B cell (primary cell): Measurements from ENCODE around the gene STX11. TPM values are rescaled to one million over a fixed set of nuclear protein-coding genes. Genes with fewer than 3 reads are reported as not detected.

ENCODE experiments used
- ATAC-seq: fragments of 200-7000 bp; cut with Tn5 transposase; one replicate; pipeline ENCODE4 v1.10.0; 2021; ENCODE audit warnings: low read depth, mild to moderate bottlenecking, moderate number of reproducible peaks, moderate library complexity
- CTCF ChIA-PET: fragments of 350-600 bp; sonication (Branson Sonifier 250); formaldehyde crosslinking; loops from one replicate; lab custom pipeline; 2021; ENCODE audit warnings: antibody characterized with exemption, inconsistent platforms; lab: Charles Lee
- POLR2A ChIA-PET: fragments of 350-600 bp; sonication (Branson Sonifier 250); formaldehyde crosslinking; loops from one replicate; lab custom pipeline; 2021; ENCODE audit warnings: antibody characterized with exemption; lab: Charles Lee
- DNase-seq: peaks from one replicate; pipeline ENCODE4 v3.0.0; 2013
- H2AFZ ChIP-seq: 2 replicates; pipeline ENCODE4 v1.6.1; 2012; ENCODE audit warnings: mild to moderate bottlenecking, low read depth, low read length; ENCODE audit not compliant: insufficient read depth, poor library complexity, severe bottlenecking
- H3K27ac ChIP-seq, 2 donors: 1 replicate in 1 of 2; 2 replicates in 1 of 2; pipeline ENCODE4 v1.5.1; 2012 to 2013; ENCODE audit warnings: low read length in 2 of 2, mild to moderate bottlenecking in 2 of 2, moderate library complexity in 1 of 2
- H3K27me3 ChIP-seq, 4 experiments: fragments of 200-600 bp in 1 of 4; sonication (generic) in 1 of 4; replicated peaks in 1 of 4; 1 replicate in 2 of 4; 2 replicates in 2 of 4; pipeline versions ENCODE4 v1.6.1 to v1.7.0; 2013 to 2016; ENCODE audit warnings: low read length in 3 of 4, mild to moderate bottlenecking in 2 of 4, mixed read lengths in 1 of 4, moderate library complexity in 1 of 4; ENCODE audit not compliant: insufficient read depth in 4 of 4, control insufficient read depth in 3 of 4; ENCODE audit errors: control extremely low read depth in 1 of 4
- H3K36me3 ChIP-seq, 2 experiments: replicated peaks in 1 of 2; 1 replicate in 1 of 2; 2 replicates in 1 of 2; pipeline versions ENCODE4 v1.6.1 to v1.7.1; 2013; ENCODE audit warnings: low read length in 1 of 2; ENCODE audit not compliant: insufficient read depth in 2 of 2, control insufficient read depth in 1 of 2; ENCODE audit errors: control extremely low read depth in 1 of 2, extremely low read depth in 1 of 2
- H3K4me1 ChIP-seq, 2 donors: fragments of 200-600 bp in 1 of 2; sonication (generic) in 1 of 2; 1 replicate in 1 of 2; 2 replicates in 1 of 2; pipeline versions ENCODE4 v1.5.1 to v1.6.1; 2013 to 2017; ENCODE audit warnings: low read length in 2 of 2; ENCODE audit not compliant: control insufficient read depth in 2 of 2, insufficient read depth in 2 of 2
- H3K4me2 ChIP-seq: replicated peaks from 2 replicates; pipeline ENCODE3; 2012; ENCODE audit warnings: mild to moderate bottlenecking, low read depth, low read length; ENCODE audit not compliant: poor library complexity, severe bottlenecking
- H3K4me3 ChIP-seq, 5 experiments: fragments of 200-600 bp in 1 of 5; sonication (generic) in 1 of 5; 1 replicate in 3 of 5; 2 replicates in 2 of 5; pipeline versions ENCODE4 v1.5.1 to v1.7.0; 2011 to 2016; ENCODE audit warnings: low read length in 4 of 5, mild to moderate bottlenecking in 4 of 5, low read depth in 2 of 5, control low read depth in 1 of 5, moderate library complexity in 1 of 5; ENCODE audit not compliant: insufficient read depth in 1 of 5; ENCODE audit errors: control extremely low read depth in 1 of 5, extremely low read depth in 1 of 5
- H3K79me2 ChIP-seq: fragments of 200-600 bp; sonication (generic); one replicate; pipeline ENCODE4 v1.6.0; 2016; ENCODE audit warnings: low read length; ENCODE audit not compliant: control insufficient read depth, insufficient read depth
- H3K9ac ChIP-seq: fragments of 200-600 bp; sonication (generic); 2 replicates; pipeline ENCODE4 v1.6.1; 2017; ENCODE audit warnings: mild to moderate bottlenecking, low read length, moderate library complexity
- H3K9me3 ChIP-seq, 3 donors: one replicate each; pipeline versions ENCODE4 v1.6.1 to v1.7.1; 2013; ENCODE audit warnings: low read length in 2 of 3; ENCODE audit not compliant: control insufficient read depth in 2 of 3, insufficient read depth in 1 of 3; ENCODE audit errors: control extremely low read depth in 1 of 3
- H4K20me1 ChIP-seq: 2 replicates; pipeline ENCODE4 v1.6.0; 2012; ENCODE audit warnings: mild to moderate bottlenecking, low read length; ENCODE audit not compliant: insufficient read depth, control insufficient read depth, poor library complexity, severe bottlenecking
- H3K27ac Mint-ChIP-seq: one replicate; pipeline ENCODE4 v1.8.0; 2021; ENCODE audit warnings: mixed read lengths
- H3K27me3 Mint-ChIP-seq: one replicate; pipeline ENCODE4 v1.8.0; 2021; ENCODE audit warnings: mixed read lengths
- H3K4me1 Mint-ChIP-seq: one replicate; pipeline ENCODE4 v1.8.0; 2021; ENCODE audit warnings: mixed read lengths
- H3K4me3 Mint-ChIP-seq: one replicate; pipeline ENCODE4 v1.8.0; 2021; ENCODE audit warnings: mixed read lengths
- H3K9me3 Mint-ChIP-seq: one replicate; pipeline ENCODE4 v1.8.0; 2022; ENCODE audit warnings: mixed read lengths; ENCODE audit not compliant: insufficient read depth
- EZH2 ChIP-seq: IDR thresholded peaks from 2 replicates; pipeline ENCODE4 v1.6.1; 2012; ENCODE audit warnings: borderline replicate concordance, low read depth, mild to moderate bottlenecking, moderate library complexity, low read length; ENCODE audit not compliant: insufficient read depth, poor library complexity, severe bottlenecking
- WGBS: methylation state at CpG from one replicate; pipeline ENCODE4 v1.1.5; 2013; ENCODE audit warnings: missing lambda C conversion rate; ENCODE audit not compliant: insufficient coverage; 5-methylcytosine and 5-hydroxymethylcytosine counted together
- intact Hi-C: fragments of 100-400 bp; cut with micrococcal nuclease; formaldehyde crosslinking; loops from one replicate; pipeline ENCODE4 v1.10.0; 2022
- polyA plus RNA-seq: library from polyadenylated mRNA; depleted of rRNA; stranded (reverse); fragments of >200 nt; gene quantifications from 2 replicates; pipeline ENCODE4 v1.2.3, GENCODE V29; 2012
- total RNA-seq, 2 donors: library from RNA; stranded (reverse); fragments of 120-200 nt in 1 of 2; gene quantifications; 1 replicate in 1 of 2; 2 replicates in 1 of 2; pipeline versions ENCODE4 v1.2.3 to v1.2.4, GENCODE V29; 2013 to 2022
- TF ChIP-seq, protein P1 (sequence below): fragments of 200-600 bp; IDR thresholded peaks from one replicate; pipeline ENCODE4 v1.8.0; 2022; ENCODE audit warnings: antibody characterized with exemption, mild to moderate bottlenecking

Gene STX11
- total and polyA plus RNA-seq, 2 donors (not counting 1 experiment from before 2014, with no cell fraction given) = 10.3 to 14.6 TPM

- TF ChIP-seq EZH2 = no peak
- TF ChIP-seq, protein P1, sequence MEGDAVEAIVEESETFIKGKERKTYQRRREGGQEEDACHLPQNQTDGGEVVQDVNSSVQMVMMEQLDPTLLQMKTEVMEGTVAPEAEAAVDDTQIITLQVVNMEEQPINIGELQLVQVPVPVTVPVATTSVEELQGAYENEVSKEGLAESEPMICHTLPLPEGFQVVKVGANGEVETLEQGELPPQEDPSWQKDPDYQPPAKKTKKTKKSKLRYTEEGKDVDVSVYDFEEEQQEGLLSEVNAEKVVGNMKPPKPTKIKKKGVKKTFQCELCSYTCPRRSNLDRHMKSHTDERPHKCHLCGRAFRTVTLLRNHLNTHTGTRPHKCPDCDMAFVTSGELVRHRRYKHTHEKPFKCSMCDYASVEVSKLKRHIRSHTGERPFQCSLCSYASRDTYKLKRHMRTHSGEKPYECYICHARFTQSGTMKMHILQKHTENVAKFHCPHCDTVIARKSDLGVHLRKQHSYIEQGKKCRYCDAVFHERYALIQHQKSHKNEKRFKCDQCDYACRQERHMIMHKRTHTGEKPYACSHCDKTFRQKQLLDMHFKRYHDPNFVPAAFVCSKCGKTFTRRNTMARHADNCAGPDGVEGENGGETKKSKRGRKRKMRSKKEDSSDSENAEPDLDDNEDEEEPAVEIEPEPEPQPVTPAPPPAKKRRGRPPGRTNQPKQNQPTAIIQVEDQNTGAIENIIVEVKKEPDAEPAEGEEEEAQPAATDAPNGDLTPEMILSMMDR = no peak
- ATAC-seq (no peak), DNase-seq (no peak)
- no peak overlapping the region for H3K4me2 ChIP-seq
- no peak overlapping the region for H3K27ac Mint-ChIP-seq
- WGBS = no CpG with 5 or more reads among the region's 2 CpGs
- POLR2A ChIA-PET = no interaction called here
- peaks cover 3% of the 10 kb centered on the region for H3K27me3 Mint-ChIP-seq
- H3K4me3 Mint-ChIP-seq = no peak overlapping the region
- intact Hi-C loops = no loop called here
- H3K4me1 Mint-ChIP-seq = peaks cover 3% of the 10 kb centered on the region
- no peaks in the 10 kb centered on the region for H4K20me1 ChIP-seq
- H2AFZ ChIP-seq = no peak overlapping the region
- H3K79me2 ChIP-seq = no peaks in the 10 kb centered on the region
- H3K9me3 Mint-ChIP-seq = no peaks in the 10 kb centered on the region
- H3K4me3 ChIP-seq = no peak overlapping the region
- no peaks in the 10 kb centered on the region for H3K36me3 ChIP-seq
- no peaks in the 10 kb centered on the region for H3K4me1 ChIP-seq
- CTCF ChIA-PET = no interaction called here
- no peak overlapping the region for H3K9ac ChIP-seq
- H3K9me3 ChIP-seq = no peaks in the 10 kb centered on the region
- no peak overlapping the region for H3K27ac ChIP-seq
- H3K27me3 ChIP-seq = peaks cover 0 to 3% (median 0%) of the 10 kb centered on the region in 4 experiments
Measured at GRCh38 chr6:144134176-144134575, 16.1 kb upstream of the STX11 start.

DNA sequence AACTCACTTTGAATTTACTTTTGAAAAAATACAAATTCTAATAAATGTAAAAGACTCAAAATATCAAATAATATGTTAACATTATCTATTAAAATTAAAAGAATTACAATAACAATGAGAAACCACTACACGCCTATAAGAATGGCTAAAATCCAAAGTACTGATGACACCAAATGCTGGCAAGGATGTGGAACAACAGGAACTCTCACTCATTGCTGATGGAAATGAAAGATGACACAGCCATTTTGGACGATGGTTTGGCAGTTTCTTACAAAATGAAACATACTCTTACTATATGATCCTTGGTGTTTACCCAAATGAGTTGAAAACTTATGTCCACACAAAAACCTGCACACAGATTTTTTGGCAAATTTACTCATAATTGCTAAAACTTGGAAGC lies 15.6 kb upstream of the STX11 start:
- Mint-ChIP-seq H3K4me3 (no peak overlapping the region), H3K27ac (no peak overlapping the region), H3K9me3 (no peaks in the 10 kb centered on the region), H3K4me1 (peaks cover 6% of the 10 kb centered on the region), H3K27me3 (peaks cover 3% of the 10 kb centered on the region)
- no peak overlapping the region for H3K4me2 ChIP-seq
- ATAC-seq (no peak), DNase-seq (no peak)
- WGBS = no CpG with 5 or more reads among the region's 2 CpGs
- H4K20me1 ChIP-seq = no peaks in the 10 kb centered on the region
- no peak overlapping the region for H3K9ac ChIP-seq
- no peak overlapping the region for H2AFZ ChIP-seq
- no peaks in the 10 kb centered on the region for H3K4me1 ChIP-seq
- H3K4me3 ChIP-seq = no peak overlapping the region
- no peaks in the 10 kb centered on the region for H3K27me3 ChIP-seq
- no peak overlapping the region for H3K27ac ChIP-seq
- POLR2A ChIA-PET = interaction anchor here (0.6 kb wide), 1 partner anchor 19 kb away, joined by 4 read pairs; no protein-coding TSS in a partner anchor
- TF ChIP-seq EZH2 = no peak
- TF ChIP-seq, protein P1 = no peak
- intact Hi-C loops = no loop called here
- CTCF ChIA-PET = no interaction called here
- no peaks in the 10 kb centered on the region for H3K9me3 ChIP-seq
- H3K36me3 ChIP-seq = no peaks in the 10 kb centered on the region
- H3K79me2 ChIP-seq = no peaks in the 10 kb centered on the region
